Superior temporal gyrus (tissue), 1 donor: Measurements from ENCODE around the gene CP.
A peak's percentile ranks its signal among the peaks of the same experiment; 100 is the strongest.
"Not testable (repeated sequence)": the region's sequence is repeated elsewhere in the genome, so short reads cannot be mapped to it uniquely, and the experiment has no call there.

ENCODE experiments used
- DNase-seq: peaks from one replicate; pipeline ENCODE4 v3.0.0-alpha.2; 2016; ENCODE audit errors: extremely low spot score

CP gene

GRCh38 chr3:149221783-149222517, at the start of gene CP:
Gene CP (minus strand): TSS chr3:149221829. CDS start chr3:149221792, 37 bp downstream.
- no peak for DNase-seq

GRCh38 chr3:149270180-149270579, 48.6 kb upstream of the CP start:
- DNase-seq = no peak

GRCh38 chr3:149269687-149270086, 48.1 kb upstream of the CP start:
- no peak for DNase-seq

- DNase-seq = no peak
Measured at GRCh38 chr3:149267565-149267964, 45.9 kb upstream of the CP start.

- no peak for DNase-seq
Measured at GRCh38 chr3:149266736-149267135, 45.1 kb upstream of the CP start.

GRCh38 chr3:149263856-149264255, 42.2 kb upstream of the CP start:
- DNase-seq = no peak

GRCh38 chr3:149258714-149259113, 37.1 kb upstream of the CP start:
- DNase-seq = no peak

- DNase-seq = no peak
Measured at GRCh38 chr3:149258298-149258697, 36.7 kb upstream of the CP start.

GRCh38 chr3:149252272-149252671, 30.6 kb upstream of the CP start:
- DNase-seq = no peak

- no peak for DNase-seq
Measured at GRCh38 chr3:149251186-149251585, 29.6 kb upstream of the CP start.

- DNase-seq = no peak
Measured at GRCh38 chr3:149247929-149248691, 26.5 kb upstream of the CP start.

- DNase-seq = no peak
Measured at GRCh38 chr3:149247008-149247710, 25.5 kb upstream of the CP start.

GRCh38 chr3:149245738-149246451, 24.3 kb upstream of the CP start:
- peak; percentile 59 for DNase-seq

GRCh38 chr3:149243540-149243939, 21.9 kb upstream of the CP start:
- DNase-seq = no peak

GRCh38 chr3:149239357-149239936, 17.8 kb upstream of the CP start:
- DNase-seq = no peak

GRCh38 chr3:149238268-149238667, 16.6 kb upstream of the CP start:
- DNase-seq = not testable (repeated sequence)

- no peak for DNase-seq
Measured at GRCh38 chr3:149235599-149236424, 14.2 kb upstream of the CP start.

GRCh38 chr3:149234671-149235245, 13.1 kb upstream of the CP start:
- DNase-seq = no peak

GRCh38 chr3:149233323-149233722, 11.7 kb upstream of the CP start:
- DNase-seq = no peak

GRCh38 chr3:149231871-149232270, 10.2 kb upstream of the CP start:
- DNase-seq = no peak
